Activated CD4-positive, alpha-beta T cell treated with anti-CD3 and anti-CD28 coated beads, Interleukin-2, amount 10 ng/mL, durations not matched to agents 24 days and 14 days (primary cell): Measurements from ENCODE around the gene VWA1. TPM values are rescaled to one million over a fixed set of nuclear protein-coding genes. Genes with fewer than 3 reads are reported as not detected.

Source experiments
- DNase-seq: peaks from one replicate; pipeline ENCODE4 v3.0.0; 2022
- H3K27ac Mint-ChIP-seq: one replicate; pipeline ENCODE4 v1.8.0; 2022; ENCODE audit warnings: mild to moderate bottlenecking, mixed read lengths
- H3K27me3 Mint-ChIP-seq: one replicate; pipeline ENCODE4 v1.8.0; 2022; ENCODE audit warnings: mixed read lengths
- H3K36me3 Mint-ChIP-seq: one replicate; pipeline ENCODE4 v1.8.0; 2022; ENCODE audit warnings: low read depth, mild to moderate bottlenecking, mixed read lengths
- H3K4me1 Mint-ChIP-seq: one replicate; pipeline ENCODE4 v1.8.0; 2021; ENCODE audit warnings: mixed read lengths
- H3K4me3 Mint-ChIP-seq: one replicate; pipeline ENCODE4 v1.8.0; 2022; ENCODE audit warnings: mild to moderate bottlenecking, moderate library complexity, mixed read lengths
- H3K9me3 Mint-ChIP-seq: one replicate; pipeline ENCODE4 v1.8.0; 2021; ENCODE audit warnings: mixed read lengths
- intact Hi-C: fragments of 100-400 bp; cut with micrococcal nuclease; formaldehyde crosslinking; loops from one replicate; pipeline ENCODE4 v1.15.1; 2023
- total RNA-seq: library from RNA; stranded (reverse); gene quantifications from 2 replicates; pipeline ENCODE4 v1.2.3, GENCODE V29; 2022

VWA1 gene
- total RNA-seq = 4.9 and 5.2 TPM in 2 replicates

- Mint-ChIP-seq H3K4me3 (peak within 1 kb of the TSS; percentile 72), H3K36me3 (no peaks in the 10 kb centered on the region), H3K27me3 (peaks cover 4% of the 10 kb centered on the region), H3K9me3 (no peaks in the 10 kb centered on the region), H3K27ac (peak within 1 kb of the TSS; percentile 62), H3K4me1 (peaks cover 8% of the 10 kb centered on the region)
- intact Hi-C loops = no loop called here
- peak; percentile 95 for DNase-seq
Measured at GRCh38 chr1:1435106-1435903, at the start of gene VWA1. Gene VWA1 (plus strand): TSS chr1:1435690. CDS start chr1:1435749, 59 bp downstream.

DNA sequence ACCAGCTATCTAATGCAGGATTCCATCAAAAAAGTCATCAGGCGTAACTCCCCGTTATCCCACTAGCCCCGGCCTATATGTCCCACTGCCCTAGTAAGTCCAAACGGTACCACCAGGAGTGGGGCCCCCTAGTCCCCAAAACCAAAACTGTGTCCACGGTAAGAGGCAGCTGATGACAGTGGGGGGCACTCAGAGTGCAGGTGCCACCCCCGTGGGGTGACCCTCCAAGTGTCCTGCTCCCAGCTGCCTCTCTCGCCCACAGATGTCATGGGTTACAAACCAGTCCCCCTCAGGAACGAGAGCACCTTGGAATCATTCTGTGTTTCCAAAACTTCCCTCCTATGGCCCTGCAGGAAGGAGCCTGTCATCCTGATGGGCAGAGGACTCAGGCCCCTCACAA is 49.6 kb upstream of the VWA1 start:
- intact Hi-C loops = no loop called here
- no peak overlapping the region for H3K4me3 Mint-ChIP-seq
- H3K27me3 Mint-ChIP-seq = no peaks in the 10 kb centered on the region
- H3K9me3 Mint-ChIP-seq = no peaks in the 10 kb centered on the region
- H3K27ac Mint-ChIP-seq = no peak overlapping the region
- peaks cover 49% of the 10 kb centered on the region for H3K36me3 Mint-ChIP-seq
- no peaks in the 10 kb centered on the region for H3K4me1 Mint-ChIP-seq
- no peak for DNase-seq

GRCh38 chr1:1387098-1388077 is 48.1 kb upstream of the VWA1 start:
- Mint-ChIP-seq H3K36me3 (peaks cover 60% of the 10 kb centered on the region), H3K27ac (no peak overlapping the region), H3K4me3 (no peak overlapping the region), H3K4me1 (peaks cover 1% of the 10 kb centered on the region), H3K9me3 (no peaks in the 10 kb centered on the region), H3K27me3 (no peaks in the 10 kb centered on the region)
- intact Hi-C loops = no loop called here
- DNase-seq = no peak

DNA sequence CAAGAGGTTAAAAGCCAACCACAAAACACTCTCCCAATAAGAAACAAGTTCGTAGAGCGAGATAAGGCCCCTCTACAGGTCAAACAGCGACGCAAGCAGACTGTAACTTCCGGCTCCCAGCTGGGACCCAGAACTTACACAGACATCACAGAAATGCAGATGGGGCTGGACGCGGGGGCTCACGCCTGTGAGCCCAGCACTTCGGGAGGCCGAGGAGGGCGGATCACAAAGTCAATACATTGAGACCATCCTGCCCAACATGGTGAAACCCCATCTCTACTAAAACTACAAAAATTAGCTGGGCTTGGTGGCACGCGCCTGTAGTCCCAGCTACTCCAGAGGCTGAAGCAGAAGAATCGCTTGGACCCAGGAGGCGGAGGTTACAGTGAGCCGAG is 47.4 kb upstream of the VWA1 start:
- no peaks in the 10 kb centered on the region for H3K27me3 Mint-ChIP-seq
- peaks cover 67% of the 10 kb centered on the region for H3K36me3 Mint-ChIP-seq
- peaks cover 2% of the 10 kb centered on the region for H3K4me1 Mint-ChIP-seq

DNA sequence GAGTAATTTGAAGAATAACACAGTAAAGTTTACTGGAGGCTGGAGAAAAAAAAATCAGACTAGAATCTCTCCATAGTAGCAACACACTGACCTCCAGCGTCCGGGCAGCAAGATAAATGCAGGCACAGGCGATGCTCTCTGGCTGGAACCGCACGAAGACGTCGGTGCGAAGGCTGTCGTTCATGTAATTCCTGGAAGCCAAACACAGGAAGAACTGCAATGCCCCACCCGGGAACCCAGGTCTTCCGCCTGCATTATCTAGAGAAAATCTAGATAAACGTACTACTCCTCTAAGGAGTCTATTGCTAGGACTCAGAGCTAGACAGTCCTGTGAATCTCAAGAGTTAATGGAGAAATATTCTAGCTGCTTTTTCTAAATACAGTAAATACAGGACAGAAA is 44.8 kb upstream of the VWA1 start:
- peaks cover 91% of the 10 kb centered on the region for H3K36me3 Mint-ChIP-seq
- intact Hi-C loops = no loop called here
- H3K9me3 Mint-ChIP-seq = no peaks in the 10 kb centered on the region
- H3K27ac Mint-ChIP-seq = no peak overlapping the region
- H3K4me1 Mint-ChIP-seq = peaks cover 6% of the 10 kb centered on the region
- H3K4me3 Mint-ChIP-seq = no peak overlapping the region
- H3K27me3 Mint-ChIP-seq = no peaks in the 10 kb centered on the region
- no peak for DNase-seq

More for the DNA sequence above, 47.4 kb upstream of the VWA1 start:
- H3K9me3 Mint-ChIP-seq = no peaks in the 10 kb centered on the region
- H3K4me3 Mint-ChIP-seq = no peak overlapping the region
- no peak for DNase-seq
- no peak overlapping the region for H3K27ac Mint-ChIP-seq
- intact Hi-C loops = no loop called here

DNA sequence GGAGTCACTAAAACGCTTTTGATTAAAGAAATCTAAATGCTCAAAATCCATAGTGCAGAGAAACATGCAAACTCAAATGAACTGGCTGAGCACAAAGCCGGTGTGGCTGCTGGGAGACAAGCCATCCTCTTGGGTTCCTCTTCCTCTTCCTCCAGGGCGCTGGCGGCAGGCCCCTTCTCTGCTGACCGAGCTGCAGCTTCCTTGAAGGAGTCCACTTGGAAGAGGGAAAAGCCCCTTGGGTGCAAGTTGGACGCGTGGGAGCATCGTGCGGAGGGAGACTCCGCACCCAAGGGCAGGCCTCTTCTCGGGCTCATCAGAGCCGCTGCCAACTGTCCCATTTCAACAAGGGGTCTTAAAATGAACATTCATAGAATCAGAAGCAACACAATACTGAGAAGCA is 44.3 kb upstream of the VWA1 start:
- no peak overlapping the region for H3K4me3 Mint-ChIP-seq
- intact Hi-C loops = no loop called here
- H3K9me3 Mint-ChIP-seq = no peaks in the 10 kb centered on the region
- no peaks in the 10 kb centered on the region for H3K27me3 Mint-ChIP-seq
- no peak for DNase-seq
- H3K36me3 Mint-ChIP-seq = peaks cover 86% of the 10 kb centered on the region
- peaks cover 8% of the 10 kb centered on the region for H3K4me1 Mint-ChIP-seq
- H3K27ac Mint-ChIP-seq = no peak overlapping the region

DNA sequence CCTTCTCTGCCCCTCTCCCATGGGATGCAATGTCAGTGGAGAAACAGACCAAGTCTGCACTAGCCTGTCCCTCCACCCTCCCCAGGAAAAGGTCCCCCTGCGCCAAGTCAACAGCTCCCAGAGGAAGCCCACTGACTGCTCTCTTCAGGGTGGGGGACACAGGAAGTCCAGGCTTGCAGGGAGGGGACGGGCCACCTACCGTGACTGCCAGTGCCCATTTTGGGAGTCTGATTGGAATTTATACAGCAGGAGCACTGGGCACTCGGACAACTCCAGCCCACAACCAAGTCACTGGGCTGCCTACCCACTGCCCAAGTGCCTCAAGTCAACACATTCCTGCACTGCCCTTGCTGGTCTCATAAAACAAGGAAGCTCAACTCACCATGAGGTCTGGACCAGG is 42.5 kb upstream of the VWA1 start:
- H3K36me3 Mint-ChIP-seq = peaks cover 81% of the 10 kb centered on the region
- intact Hi-C loops = no loop called here
- no peaks in the 10 kb centered on the region for H3K27me3 Mint-ChIP-seq
- peaks cover 15% of the 10 kb centered on the region for H3K4me1 Mint-ChIP-seq
- H3K9me3 Mint-ChIP-seq = no peaks in the 10 kb centered on the region
- H3K4me3 Mint-ChIP-seq = no peak overlapping the region
- H3K27ac Mint-ChIP-seq = no peak overlapping the region
- no peak for DNase-seq

DNA sequence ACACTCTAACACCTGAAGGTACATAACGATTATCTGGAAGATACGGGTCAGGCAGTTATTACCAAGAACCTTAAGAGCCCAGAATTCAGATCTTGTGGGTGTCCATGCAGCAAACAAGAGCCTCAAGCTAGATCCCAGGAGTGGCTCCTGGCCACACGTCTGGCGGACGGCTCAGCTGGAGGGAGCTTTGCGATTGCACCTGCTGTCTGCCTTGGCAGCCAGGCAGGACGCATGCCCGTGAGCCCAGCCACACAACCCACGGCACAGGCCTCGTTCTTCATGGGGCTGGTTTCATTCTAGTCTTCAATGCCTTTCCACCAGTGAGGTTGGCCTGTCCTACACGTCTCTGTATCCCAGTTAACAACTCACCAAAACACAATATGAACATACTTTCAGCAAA is 42.1 kb upstream of the VWA1 start:
- intact Hi-C loops = no loop called here
- no peaks in the 10 kb centered on the region for H3K9me3 Mint-ChIP-seq
- H3K27me3 Mint-ChIP-seq = no peaks in the 10 kb centered on the region
- no peak overlapping the region for H3K4me3 Mint-ChIP-seq
- H3K27ac Mint-ChIP-seq = no peak overlapping the region
- H3K36me3 Mint-ChIP-seq = peaks cover 80% of the 10 kb centered on the region
- DNase-seq = no peak
- peaks cover 17% of the 10 kb centered on the region for H3K4me1 Mint-ChIP-seq

- no peak for DNase-seq
- intact Hi-C loops = no loop called here
- Mint-ChIP-seq H3K4me1 (peaks cover 17% of the 10 kb centered on the region), H3K4me3 (no peak overlapping the region), H3K36me3 (peaks cover 74% of the 10 kb centered on the region), H3K9me3 (no peaks in the 10 kb centered on the region), H3K27ac (no peak overlapping the region), H3K27me3 (no peaks in the 10 kb centered on the region)
Measured at GRCh38 chr1:1394116-1394515, 41.4 kb upstream of the VWA1 start.

DNA sequence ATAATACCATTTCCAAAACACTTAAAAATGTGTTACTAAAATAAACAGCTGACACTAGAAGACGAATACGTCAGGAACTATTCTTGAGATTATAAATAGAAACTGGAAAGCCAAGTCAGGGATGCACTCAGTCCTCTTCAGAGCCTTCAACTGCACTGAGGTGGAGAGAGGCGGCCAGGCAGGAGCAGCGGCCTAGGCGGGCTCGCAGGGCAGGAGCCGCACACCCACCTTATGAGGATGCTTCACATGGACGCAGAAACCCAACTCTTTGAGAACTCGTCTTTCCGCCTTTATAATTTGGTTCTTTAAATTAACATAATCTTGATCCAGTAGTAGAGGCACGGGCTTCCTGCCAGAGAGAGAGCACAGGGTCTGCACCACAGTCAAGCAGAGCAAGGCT is 40.3 kb upstream of the VWA1 start:
- Mint-ChIP-seq H3K27ac (no peak overlapping the region), H3K36me3 (peaks cover 72% of the 10 kb centered on the region), H3K9me3 (no peaks in the 10 kb centered on the region), H3K4me1 (peaks cover 19% of the 10 kb centered on the region), H3K27me3 (no peaks in the 10 kb centered on the region), H3K4me3 (no peak overlapping the region)
- DNase-seq = no peak
- intact Hi-C loops = loop anchor here (5.0 kb wide), 1 partner anchor 37 kb away; no protein-coding TSS in a partner anchor

- Mint-ChIP-seq H3K27me3 (no peaks in the 10 kb centered on the region), H3K4me1 (peaks cover 36% of the 10 kb centered on the region), H3K9me3 (no peaks in the 10 kb centered on the region), H3K27ac (peak overlapping the region; percentile 85), H3K4me3 (peak overlapping the region; percentile 92), H3K36me3 (peaks cover 71% of the 10 kb centered on the region)
- no peak for DNase-seq
- intact Hi-C loops = loop anchor here (2.0 to 5.0 kb wide), 2 partner anchors 34 to 49 kb away; partner anchors contain the start of gene DVL1
Measured at GRCh38 chr1:1397839-1398523, 37.5 kb upstream of the VWA1 start.

- H3K4me1 Mint-ChIP-seq = peaks cover 41% of the 10 kb centered on the region
- DNase-seq = no peak
- H3K27me3 Mint-ChIP-seq = no peaks in the 10 kb centered on the region
- H3K4me3 Mint-ChIP-seq = peak overlapping the region; percentile 92
- peaks cover 69% of the 10 kb centered on the region for H3K36me3 Mint-ChIP-seq
- H3K9me3 Mint-ChIP-seq = no peaks in the 10 kb centered on the region
- H3K27ac Mint-ChIP-seq = peak overlapping the region; percentile 85
- intact Hi-C loops = loop anchor here (1.0 to 5.0 kb wide), 5 partner anchors 9 to 217 kb away; partner anchors contain the start of genes AURKAIP1, DVL1, MIB2 and MRPL20
Measured at GRCh38 chr1:1398677-1399186, 36.8 kb upstream of the VWA1 start.

DNA sequence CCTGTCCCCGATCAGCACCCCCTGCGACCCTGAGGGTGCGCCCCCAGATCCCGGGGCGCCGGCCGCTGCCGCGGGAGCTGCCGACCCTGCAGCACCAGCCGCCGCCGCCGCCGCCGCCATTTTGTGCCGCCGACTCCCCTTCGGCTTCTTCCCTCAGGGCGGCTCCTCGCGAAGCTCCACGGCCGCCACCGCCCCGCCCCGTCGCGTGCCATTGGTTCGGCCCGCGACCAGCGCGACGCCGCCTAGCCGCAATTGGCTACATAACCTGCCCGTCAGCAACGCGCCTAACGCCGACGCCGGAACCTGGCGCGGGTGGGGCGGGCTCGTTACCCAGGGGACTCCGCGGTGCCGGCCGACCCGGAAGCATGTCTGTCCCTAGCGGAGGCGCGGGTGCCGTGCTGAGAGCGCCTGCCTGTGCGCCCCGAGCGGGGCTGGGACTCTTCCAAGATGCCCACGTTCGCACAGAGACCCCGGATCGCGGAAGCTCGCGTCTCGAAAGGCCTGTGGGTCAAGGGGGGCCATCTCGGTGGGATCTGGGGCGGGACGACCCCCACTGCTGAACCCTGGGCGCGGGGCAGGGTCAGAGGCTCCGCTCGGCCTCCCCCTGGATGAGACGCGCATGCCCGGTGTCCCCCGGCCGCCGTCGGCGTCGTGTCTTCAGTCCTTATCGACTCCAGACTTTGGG is 36.2 kb upstream of the VWA1 start, which contains the start of gene CCNL2:
TSS of gene CCNL2 (minus strand) at position 149 of the 685 bp plus-strand sequence. CDS start at position 120, 29 bp downstream.
- peak within 1 kb of the TSS; percentile 90 for H3K27ac Mint-ChIP-seq
- intact Hi-C loops = loop anchor here (1.0 to 5.0 kb wide), 5 partner anchors 8 to 216 kb away; partner anchors contain the start of genes AURKAIP1, DVL1, MIB2 and MRPL20
- peaks cover 42% of the 10 kb centered on the region for H3K4me1 Mint-ChIP-seq
- no peaks in the 10 kb centered on the region for H3K27me3 Mint-ChIP-seq
- peak; percentile 100 for DNase-seq
- H3K9me3 Mint-ChIP-seq = no peaks in the 10 kb centered on the region
- H3K36me3 Mint-ChIP-seq = peaks cover 68% of the 10 kb centered on the region
- H3K4me3 Mint-ChIP-seq = peak within 1 kb of the TSS; percentile 92
